DMS114 treated with DMSO at 0.1 percent for 48 hours (cell line): ENCODE results near the gene DTX3.
A peak's percentile ranks its signal among the peaks of the same experiment; 100 is the strongest.
"Not testable (repeated sequence)": the region's sequence is repeated elsewhere in the genome, so short reads cannot be mapped to it uniquely, and the experiment has no call there.

Experiments
- DNase-seq: peaks from one replicate; lab custom pipeline; 2025; ENCODE audit not compliant: unreplicated experiment; lab: John Stamatoyannopoulos, UW

DTX3 gene

DNA sequence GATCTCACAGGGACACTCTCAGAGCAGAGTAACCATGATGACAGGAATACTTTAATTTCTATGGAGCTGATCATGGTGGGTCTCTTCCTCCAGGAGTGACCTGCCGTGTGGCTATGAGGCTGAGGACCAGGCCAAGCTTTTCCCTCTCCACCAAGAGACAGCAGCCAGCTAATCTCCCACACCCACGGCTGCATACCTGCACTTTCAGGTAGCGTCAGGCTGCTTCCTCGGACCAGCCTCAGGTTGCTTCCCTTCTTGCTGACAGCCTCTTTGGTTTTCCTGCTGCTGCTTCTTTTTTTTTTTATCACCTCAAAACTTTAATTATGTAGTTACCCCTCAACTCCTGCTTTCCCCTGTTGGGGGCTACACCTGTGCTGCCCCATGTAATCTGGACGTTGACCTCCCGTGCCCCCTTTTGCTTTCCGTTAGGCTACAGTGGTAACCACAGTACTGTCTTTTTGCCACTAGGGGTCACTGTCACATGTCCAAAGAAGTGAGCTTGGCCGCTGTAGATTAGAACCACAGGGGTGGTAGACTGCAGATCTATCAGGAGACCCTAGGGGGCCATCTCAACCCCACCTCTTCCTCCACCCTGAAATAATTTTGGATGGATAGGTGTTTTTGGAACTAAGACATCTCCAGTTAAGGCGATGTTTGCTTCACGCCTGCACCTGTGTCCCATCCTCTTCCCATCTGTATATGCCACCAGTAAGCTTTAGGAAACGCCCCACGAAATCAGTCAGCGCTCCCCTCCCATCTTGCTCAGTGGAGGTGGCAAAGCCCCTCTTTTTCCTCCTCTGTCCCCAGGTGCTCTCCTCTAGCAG lies 21.4 kb upstream of the DTX3 start:
- peak; percentile 82 for DNase-seq

DNA sequence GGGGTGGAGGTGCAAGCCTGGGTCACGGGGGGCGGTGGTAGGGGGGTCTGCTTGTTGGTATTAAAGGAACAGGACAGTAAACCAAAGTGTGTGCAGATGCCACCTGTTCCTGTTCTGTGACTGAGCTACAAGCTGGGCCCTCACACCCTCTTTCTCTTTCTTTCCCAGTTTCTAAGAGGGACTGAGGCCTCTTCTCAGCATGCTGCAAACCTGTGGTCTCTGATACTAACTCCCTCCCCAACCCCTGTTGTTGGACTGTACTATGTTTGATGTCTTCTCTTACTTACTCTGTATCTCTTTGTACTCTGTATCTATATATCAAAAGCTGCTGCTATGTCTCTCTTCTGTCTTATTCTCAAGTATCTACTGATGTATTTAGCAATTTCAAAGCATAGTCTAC lies 20.6 kb upstream of the DTX3 start:
- DNase-seq = no peak

DNA sequence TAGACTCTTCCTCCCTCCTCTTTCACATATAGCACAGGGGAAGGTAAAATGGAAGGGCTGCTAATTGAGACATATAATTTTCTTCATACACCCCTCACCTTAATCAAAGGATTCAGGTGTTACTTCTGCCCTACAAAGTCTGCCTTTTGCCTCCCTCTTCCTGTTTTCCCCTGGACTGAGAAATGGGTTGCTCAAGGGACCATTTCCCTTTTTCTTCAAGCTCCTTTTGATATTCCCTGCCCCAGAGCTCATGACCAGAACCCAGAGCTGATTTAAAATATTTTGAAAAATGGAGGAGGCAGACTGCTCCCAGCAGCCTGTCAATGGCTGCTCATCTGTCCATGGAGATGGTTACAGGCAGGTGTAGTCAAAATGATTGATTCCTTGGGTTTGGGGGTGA lies 19.9 kb upstream of the DTX3 start:
- DNase-seq = no peak

DNA sequence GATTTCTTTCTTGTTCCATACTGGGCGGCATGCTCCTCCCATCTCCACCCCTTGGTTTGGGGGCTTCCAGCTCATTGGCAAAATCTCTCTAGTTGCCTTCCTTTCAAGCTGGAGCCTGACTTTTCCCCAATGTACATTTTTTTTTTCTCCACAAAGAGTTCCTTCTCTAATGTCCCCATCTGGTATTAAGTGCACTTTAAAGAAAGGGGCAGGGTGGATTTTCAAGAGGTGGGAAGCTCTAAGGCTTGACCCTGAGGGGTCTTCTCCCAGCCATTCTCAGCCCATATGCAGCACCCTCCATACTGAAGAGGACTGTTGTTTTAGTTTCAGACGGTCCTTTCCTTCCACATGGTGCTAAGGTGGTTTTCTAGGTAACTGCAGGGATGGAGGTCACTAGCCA lies 19.5 kb upstream of the DTX3 start:
- no peak for DNase-seq

DNA sequence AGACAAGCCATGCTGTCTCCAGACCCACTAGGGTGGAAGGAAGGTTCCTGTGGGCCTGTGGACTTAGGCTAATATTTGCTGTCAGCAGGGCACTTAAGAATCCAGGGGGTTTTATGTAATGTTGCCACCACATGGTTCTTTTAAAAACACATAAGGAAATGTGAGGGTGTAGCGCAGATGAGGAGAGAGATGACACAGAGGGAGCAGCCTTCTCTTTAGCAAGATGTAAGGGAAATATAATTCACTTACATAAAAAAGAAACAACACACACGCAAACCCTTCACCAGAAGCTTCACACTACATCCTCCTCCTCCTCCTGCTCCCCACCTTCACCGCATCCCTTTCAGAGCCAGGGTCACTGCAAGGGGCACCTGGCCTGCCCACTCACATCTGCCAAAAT lies 18.5 kb upstream of the DTX3 start:
- DNase-seq = no peak

DNA sequence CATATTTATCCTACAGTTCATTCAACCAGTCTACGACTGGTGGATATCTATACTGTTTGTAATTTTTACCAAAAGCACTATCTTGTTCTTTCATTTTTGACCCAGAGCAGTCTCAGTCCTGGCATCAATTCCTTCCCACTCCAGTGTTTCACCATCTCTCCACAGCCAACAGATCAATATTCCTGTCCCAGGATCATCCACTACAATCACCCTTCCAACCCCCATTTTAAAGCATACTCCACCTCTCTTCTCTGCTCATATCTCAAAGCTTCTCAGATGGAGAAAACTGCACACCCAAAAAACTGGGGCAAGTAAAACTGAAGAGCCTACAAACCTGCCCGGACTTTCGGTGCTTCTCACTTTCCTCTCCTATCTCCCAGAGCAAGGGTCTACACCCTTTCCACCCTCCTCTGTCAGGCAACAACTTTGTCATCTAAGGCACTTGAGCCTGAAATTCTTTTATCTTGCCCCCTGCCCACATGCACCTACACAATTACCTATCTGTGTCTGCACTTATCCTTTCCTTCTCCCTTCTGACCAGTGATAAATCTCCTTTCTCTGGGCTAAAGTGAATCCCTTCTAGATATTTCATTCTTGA lies 17.7 kb upstream of the DTX3 start:
- DNase-seq = no peak

DNA sequence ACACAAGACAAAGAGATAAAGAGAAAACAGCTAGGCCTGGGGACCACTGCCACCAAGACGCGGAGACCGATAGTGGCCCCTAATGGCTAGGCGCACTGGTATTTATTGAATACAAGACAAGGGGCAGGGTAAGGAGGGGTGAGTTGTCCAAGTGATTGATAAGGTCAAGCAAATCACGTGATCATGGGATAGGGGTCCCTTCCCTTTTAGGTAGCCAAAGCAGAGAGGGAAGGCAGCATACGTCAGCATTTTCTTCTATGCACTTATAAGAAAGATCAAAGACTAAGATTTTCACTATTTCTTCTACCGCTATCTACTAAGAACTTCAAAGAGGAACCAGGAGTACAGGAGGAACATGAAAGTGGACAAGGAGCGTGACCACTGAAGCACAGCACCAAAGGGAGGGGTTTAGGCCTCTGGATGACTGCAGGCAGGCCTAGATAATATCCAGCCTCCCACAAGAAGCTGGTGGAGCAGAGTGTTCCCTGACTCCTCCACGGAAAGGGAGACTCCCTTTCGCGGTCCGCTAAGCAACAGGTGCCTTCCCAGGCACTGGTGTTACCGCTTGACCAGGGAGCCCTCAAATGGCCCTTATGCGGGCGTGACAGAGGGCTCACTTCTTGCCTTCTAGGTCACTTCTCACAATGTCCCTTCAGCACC lies 15.5 kb upstream of the DTX3 start:
- not testable (repeated sequence) for DNase-seq

DNA sequence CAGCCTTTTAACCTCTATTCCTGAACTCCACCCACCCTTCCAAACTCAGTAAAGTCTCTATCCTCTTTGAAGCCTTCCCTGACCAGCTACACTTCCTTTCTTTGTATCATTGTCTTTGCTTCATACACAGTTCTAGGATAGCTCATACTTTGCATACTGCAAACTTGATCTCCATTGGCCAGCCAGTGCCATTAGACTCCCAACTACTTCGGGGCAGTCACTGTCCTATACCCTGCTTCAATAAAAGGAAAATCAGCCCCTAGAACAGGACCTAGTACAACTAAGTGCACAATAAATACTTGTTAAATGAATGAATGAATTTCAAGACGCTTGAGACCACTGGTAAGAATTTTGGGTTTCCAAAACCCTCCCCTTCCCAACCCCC lies 14.2 kb upstream of the DTX3 start:
- DNase-seq = no peak

DNA sequence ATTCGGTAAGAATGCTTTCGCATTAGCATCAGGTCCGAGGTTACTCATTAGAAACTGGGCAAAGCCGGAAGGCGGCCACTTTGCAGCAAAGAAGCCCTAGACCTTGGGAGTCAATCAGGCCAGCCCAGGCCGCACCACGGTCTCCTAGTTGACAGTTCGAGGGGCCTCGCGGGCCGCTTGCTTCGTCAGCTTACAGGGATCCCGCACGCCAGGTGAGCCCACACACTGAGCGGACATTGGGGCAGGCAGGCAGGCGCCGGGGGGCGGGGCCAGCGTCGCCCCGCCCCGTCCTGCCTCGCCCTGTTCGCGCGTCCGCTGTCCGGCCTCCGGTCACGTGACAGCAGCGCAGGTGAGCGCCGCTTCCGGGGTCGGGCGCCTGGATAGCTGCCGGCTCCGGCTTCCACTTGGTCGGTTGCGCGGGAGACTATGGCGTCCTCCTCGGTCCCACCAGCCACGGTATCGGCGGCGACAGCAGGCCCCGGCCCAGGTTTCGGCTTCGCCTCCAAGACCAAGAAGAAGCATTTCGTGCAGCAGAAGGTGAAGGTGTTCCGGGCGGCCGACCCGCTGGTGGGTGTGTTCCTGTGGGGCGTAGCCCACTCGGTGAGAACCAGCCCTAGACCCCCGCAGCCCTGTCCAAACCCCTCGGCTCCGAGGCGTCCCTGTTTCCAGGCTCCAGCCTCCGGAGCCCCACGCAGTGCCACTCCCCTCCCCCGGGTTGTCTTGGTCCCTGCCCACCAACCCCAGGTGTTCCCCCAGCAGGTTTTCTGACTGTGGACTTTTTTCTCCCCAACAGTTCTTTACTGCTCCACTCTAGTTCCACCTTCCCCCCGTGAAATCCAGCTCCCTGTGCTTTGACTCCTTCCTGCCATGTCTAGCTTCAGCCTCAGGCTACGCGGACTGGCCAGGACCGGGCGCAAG lies 13.5 kb upstream of the DTX3 start, which contains the start of gene PIP4K2C:
Gene PIP4K2C, plus strand, starts transcription at position 329 of the 918 bp plus-strand sequence. Its CDS starts 98 bp downstream, at position 427.
- DNase-seq = peak; percentile 52

DNA sequence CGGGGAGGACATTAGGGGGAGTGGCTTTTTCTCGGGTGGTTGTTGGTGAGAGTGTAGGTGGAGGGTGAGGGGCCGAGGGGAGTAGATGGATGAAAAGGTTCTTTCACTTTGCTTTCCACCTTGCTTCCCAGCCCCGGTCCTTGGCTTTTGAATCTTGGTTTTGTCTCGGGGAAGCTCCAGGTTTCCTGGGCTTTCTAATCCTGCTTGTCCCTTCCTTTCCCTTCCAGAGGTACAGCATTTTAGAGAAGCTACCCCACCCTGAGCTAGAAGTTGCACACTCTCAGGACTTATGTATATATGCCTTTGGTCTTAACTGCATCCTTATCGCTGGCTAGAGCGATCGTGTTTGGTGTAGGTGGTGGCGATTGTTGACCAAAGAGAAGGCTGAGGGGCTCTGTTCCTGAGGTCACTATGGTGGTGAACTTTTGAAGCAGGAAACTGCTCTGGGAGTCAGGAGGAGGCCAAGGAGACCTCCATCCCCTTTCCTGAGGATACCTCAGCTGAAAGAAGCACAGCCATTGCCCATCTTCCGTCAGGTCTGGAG lies 12.8 kb upstream of the DTX3 start:
- DNase-seq = no peak

DNA sequence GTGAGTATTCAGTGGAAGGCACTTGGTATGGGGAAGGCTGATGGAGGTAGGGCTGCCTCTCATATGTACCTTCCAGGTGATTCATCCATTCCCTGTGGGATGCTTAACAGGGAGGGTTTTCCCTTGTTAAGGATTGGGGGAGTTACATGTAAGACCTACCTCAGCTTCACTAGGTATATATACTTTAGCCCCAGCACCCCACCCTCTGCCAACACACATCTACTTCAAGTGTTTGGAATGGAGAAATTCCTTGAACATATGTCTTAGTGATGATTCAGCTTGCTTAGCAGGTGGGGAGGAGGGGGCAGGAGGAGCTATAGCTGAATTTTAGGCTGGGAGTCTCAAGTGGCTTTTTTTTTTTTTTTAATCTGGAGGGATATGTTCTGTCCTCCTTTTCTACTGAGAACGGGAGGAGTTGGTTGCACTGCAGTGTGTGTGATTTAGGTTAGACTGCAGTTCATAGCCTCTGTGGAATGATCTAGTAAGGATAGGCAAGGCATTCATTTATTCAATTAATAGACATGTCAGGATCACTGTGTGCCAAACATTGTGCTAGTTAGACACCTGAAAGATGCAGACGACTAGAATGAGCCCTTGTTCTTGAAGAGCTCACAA lies 12.0 kb upstream of the DTX3 start:
- no peak for DNase-seq

DNA sequence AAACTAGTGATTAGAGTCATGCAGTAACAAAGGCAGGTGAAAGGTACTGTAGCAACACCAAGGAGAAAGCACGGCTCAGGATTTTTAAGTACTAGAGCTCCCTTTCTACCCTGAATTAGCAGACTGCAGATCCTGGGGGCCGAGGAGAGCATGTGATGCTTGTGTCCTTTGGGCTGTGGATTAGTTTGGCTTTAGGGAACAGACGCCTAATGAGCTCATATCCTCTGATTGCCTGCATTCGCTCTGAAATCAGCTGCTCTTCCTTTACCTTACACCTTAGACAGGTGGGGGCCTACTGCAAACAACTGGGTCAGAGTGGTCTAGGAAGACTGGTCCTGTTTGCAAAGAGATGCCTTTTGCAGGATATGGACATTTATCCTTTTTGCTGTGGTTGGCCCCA lies 11.4 kb upstream of the DTX3 start:
- DNase-seq = no peak

DNA sequence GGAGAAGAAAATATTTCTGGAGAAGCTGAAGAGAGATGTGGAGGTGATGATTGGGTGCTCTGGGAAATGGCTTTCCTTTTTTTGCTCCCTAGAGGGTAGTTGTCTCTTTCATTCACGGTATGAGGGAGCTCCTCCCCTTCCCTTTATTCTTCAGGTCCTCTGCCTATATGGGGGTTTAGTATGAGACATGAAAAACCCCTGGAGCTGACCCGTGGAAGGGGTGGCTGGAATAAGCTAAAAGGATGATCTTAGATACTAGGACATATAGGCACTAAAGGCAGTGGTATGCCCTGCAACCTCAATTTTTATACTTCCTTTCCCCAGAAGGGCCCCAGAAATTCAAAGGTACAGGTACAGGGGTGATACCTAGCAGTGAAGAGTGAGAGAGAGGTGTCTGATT lies 4.2 kb upstream of the DTX3 start:
- DNase-seq = no peak

DNA sequence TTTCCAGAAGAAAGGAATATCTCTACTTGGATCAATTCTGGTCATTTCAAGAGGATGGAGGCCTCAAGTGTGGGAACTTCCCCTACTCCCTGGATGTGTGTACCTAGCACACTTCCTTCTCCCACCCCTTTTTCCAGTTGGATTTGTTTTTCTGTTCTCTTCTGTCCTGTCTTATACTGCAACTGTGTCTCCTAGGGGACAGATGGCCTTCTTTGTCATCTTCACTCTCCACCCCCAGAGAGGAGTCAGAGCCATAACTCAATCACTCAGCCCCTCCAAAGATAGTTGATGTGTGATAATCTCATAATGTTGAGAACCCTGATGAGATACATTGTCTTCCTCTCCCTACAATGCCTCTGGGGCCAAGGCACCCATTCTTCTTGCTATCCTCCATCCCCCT lies 2.1 kb upstream of the DTX3 start:
- no peak for DNase-seq

DNA sequence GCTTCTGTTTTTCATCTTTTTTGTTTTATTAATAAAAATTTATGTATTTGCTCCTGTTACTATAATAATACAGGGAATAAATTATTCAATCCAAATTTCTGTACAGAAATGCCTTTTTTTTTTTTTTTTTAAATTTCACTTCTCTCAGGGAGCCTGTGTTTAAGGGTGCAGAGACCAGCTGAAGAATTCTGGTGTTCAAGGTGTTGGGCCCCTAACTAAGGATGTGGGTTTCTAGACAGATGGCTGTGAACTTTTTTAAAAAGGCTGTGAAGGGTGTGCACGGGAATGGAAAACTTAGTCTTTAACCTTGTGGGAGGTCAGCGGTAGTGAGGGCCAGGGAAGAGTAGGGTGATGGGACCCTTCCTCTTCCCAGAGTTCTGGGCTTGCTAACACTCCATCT lies 1.3 kb upstream of the DTX3 start:
- no peak for DNase-seq

DNA sequence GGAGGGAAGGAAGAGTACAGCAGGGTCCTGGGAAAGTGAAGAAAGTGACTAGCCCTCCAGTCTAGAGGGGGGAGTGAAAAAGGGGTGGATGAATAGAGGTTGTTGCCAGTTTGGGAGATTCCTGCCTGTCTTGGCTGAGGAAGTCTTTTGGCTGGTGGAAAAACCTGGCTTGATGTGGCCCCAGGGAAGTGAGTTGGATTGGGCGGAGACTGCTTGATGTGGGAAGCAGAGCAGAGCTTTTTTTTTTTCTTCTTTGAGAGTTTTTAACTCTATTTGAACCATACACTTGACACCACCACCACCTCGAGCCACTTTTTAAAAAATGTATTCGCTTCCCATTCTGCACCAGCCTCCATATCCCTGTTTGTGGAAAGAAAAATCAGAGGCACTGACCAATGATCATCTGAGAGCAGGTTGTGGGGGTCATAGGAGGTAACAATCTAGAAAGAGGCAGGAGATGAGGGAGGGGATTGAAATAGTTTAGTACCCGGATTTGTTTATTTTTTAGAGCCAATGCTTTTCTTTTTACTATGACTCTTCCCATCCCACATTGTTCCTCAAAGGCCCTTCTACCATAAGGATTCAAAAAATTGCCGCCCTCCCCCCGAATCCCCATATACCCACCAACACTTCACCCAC lies 690 bp upstream of the DTX3 start:
- DNase-seq = no peak

DNA sequence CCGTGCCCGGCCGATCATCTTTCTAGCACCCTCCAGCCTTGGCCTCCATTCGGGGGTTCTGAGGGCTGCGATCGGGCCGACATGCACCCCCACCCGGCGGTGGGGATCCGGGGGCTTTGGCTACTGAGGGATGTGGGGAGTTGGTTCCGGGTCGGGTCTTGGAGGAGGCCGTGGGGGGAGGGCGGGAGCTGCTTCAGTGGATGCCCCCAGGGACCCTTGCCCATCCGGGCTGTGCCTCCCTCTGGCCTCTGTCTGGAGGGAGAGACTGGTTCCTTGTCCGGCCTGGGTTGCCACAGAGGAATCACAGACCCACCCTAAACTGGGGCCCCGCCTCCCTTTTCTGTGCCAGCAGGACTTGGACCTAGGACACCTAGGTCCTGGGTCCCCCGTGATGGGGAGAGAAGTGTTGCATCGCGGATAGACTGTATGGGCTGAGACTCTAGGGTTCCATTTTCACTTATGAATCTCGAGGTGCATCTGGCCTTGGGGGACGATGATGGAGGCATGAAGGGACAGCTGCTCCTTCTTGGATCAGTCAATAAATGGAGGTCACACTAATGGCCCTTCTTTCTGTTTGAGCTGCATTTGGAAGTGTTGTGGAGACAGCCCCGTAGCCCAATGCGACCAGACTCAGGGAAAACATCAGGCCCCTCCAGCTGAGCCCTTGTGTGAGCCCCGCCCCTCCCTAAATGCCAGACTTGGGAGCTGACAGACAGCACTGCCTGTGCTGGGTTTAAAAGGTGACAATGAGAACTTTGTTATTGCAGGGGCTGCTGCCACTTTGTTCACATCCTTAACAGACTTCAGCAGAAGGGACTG lies 577 bp downstream of the DTX3 start:
- DNase-seq = no peak

DNA sequence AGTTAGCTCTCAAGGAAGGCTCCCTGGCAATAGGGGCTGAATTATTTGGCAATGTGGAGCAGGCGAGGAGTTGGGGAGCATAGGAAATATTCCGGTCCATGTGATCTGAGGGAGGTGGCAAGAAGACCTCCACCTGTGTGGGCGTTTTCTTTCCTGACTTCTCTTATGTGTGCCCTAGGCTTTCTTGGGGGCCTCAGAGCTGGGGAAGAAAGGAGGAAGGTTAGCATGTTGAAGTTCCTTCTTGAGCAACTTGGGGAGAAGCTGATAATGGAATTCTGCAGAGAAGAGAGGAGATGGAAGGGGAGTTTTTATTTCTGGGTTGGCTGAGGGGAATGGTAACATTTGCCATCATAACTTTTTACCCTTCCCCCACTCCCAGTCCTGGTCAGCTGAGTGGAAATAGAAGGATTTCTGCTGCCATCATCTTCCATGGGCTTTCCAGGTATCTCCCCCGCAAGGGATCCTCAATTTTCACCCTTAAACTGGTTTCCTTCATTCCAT lies 1.2 kb downstream of the DTX3 start:
- no peak for DNase-seq

DNA sequence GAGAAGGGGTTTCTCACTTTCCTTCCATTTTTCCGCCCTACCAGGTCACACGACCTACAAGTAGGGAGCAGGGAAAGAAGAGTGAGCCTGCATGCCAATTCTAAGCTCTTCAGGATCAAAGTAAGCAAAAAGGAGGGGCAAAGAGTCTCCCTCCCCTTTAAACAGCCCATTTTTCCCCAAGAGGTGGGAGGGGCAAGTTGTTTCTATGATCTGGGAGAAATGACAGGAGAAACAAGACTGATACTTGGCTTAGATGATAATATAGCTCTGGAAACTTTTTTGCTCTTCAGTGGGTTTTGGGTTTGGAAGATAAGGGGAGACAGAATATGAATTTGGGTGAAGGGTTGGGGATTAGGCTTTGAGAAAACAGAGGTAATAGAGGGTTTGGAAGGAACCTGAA lies 1.8 kb downstream of the DTX3 start:
- no peak for DNase-seq
